Measurements from ENCODE around the gene KLF18. TPM values are rescaled to one million over a fixed set of nuclear protein-coding genes. Genes with fewer than 3 reads are reported as not detected.
"Not testable (repeated sequence)": the region's sequence is repeated elsewhere in the genome, so short reads cannot be mapped to it uniquely, and the experiment has no call there.

KLF18 gene
- not detected in 2 replicates for total RNA-seq (2014; rRNA removed; shearing (Covaris generic))
- polyA plus RNA-seq (2014; cell fraction: nucleus; rRNA removed): not detected in 2 replicates

DNA sequence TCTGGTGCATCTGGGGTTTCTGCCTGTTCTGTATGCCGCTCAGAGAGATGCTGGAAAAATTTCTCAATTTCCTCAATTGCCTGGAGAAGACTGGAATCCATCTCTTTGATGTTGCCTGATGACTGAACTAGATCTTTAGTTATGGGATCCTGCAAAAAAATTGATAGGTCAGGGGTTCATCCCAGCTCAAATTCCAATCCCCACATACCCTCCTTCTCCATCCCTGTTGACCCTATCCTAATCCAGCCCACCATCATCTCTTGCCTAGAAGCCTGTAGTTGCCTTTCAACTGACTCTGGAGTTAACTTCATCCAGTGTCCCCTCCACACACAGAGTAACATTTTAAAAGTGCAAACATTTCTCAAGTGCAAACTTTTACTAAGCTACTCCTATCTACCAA, at the start of gene KLF18:
TSS of gene KLF18 (minus strand) at position 101 of the 400 bp plus-strand sequence. CDS start at position 101, 0 bp downstream.
- no peak for DNase-seq (ENCODE audit: extremely low read depth, low read depth)

DNA sequence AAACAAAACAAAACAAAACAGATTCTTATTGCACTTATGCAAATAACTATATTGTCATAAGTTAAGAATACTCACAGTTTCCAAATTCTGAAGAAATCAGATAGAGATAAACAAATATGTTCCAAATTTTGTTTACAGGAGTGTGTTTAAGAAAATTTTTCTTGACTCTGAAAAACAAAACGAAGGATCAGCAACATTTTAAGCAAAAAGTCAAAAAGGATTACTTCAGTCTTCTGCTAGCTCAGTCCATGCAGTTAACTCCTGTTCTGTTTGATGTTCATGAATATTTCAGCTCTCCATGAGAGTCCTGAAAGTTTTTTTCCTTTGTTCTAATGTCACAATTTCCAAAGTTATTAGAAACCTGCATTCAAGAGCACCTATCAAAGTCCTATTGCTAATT, 33.2 kb upstream of the KLF18 start:
- DNase-seq (ENCODE audit: extremely low read depth, low read depth): no peak

- no peak for DNase-seq (ENCODE audit: extremely low read depth, low read depth)
Measured at GRCh38 chr1:44170281-44170823, 28.9 kb upstream of the KLF18 start.

DNA sequence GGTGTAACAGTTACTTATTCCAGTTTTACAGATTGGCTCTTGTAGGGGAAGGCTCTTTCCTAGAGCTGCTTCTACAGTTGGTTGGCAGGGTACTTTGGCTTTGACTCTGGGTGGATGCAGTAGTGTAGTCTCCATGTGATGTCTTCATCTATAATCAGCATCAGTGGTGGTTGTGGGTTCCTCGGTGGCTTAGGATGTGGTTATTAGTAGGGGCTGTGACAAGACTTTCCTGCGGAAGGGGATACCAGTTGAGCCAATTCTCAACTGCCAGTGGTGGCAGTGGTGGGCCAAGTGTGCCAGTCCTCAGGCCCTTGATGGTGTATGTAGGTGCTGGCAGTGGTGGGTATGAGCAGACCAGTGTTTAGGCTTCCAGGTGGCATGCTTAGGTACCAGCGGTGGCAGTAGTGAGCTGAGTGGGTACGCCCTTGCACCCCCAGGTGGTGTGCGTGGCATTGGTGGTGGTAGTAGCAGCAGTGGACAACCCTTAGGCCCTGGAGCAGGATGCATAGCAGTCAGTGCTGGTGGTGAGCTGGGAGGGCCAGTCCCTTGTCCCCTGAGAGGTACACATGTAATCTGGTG, 27.2 kb upstream of the KLF18 start:
- no peak for DNase-seq (ENCODE audit: extremely low read depth, low read depth)

DNA sequence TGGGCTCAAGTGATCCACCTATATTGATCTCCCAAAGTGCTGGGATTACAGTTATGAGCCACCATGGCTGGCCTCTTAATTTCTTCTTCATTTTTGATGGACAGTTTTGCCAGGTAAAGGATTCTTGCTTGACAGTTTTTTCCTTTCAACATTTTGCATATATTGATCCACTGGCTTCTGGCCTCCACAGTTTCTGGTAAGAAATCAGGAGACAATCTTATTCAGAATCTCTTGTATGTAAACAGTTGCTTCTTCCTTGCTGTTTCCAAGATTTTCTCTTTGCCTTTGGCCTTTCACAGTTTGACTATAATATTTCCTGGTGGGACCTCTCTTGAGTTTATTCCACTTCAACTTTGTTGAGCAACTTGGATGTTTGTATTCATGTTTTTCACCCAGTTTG, 20.1 kb upstream of the KLF18 start:
- no peak for DNase-seq (ENCODE audit: extremely low read depth, low read depth)

DNA sequence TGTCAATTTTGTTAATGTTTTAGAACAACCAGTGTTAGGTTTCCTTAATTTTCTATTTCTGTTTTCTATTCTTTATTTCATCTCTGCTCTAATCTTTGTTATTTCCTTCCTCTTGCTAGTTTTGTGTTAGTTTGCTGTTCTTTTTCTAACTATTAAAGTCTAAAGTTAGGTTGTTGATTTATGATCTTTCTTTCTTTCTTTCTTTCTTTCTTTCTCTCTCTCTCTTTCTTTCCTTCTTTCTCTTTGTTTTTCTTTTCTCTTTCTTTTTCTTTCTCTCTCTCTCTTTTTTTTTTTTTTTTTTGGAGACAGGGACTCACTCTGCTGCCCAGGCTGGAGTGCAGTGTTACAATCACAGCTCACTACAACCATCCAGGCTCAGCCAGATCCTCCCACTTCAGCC, 17.4 kb upstream of the KLF18 start:
- no peak for DNase-seq (ENCODE audit: extremely low read depth, low read depth)

- no peak for DNase-seq (ENCODE audit: extremely low read depth, low read depth)
Measured at GRCh38 chr1:44157903-44158302, 16.5 kb upstream of the KLF18 start.

DNA sequence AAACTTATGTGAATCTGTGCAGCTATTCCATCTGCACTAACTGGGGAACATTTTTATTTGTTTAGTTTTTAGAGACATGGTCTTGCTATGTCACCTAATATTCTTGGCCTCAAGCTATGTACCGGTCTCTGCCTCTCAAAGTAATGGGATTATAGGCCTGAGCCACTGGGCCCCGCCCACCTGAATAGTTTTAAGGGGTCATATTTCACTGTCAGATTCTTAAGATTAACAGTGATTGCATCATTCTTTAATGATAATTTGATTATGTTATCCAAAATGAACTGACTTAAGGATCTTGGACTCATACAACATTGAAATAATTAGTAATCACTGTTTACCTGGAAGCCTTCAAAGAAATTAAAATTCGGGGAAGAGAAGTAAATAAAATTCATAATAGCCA, 12.6 kb upstream of the KLF18 start:
- peak; percentile 16 for DNase-seq (ENCODE audit: extremely low read depth, low read depth)

DNA sequence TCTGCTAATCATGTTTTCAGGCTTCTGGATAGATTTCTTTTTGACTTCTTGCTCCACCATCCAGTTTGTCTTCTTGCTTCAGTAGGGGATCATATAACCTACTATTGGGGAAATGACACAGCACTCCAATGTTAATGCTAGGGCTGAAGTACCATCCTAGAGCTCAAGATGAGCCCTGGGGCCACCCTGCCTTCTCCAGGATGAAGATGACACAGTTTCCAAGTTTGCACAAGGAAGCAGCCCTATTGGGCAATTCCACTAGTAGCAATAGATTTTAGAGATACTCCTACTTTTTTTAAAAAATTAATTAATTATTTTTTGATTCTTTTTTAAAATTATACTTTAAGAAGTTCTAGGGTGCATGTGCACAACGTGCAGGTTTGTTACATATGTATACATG, 11.3 kb upstream of the KLF18 start:
- no peak for DNase-seq (ENCODE audit: extremely low read depth, low read depth)

GRCh38 chr1:44151808-44152207, 10.4 kb upstream of the KLF18 start:
- no peak for DNase-seq (ENCODE audit: extremely low read depth, low read depth)

DNA sequence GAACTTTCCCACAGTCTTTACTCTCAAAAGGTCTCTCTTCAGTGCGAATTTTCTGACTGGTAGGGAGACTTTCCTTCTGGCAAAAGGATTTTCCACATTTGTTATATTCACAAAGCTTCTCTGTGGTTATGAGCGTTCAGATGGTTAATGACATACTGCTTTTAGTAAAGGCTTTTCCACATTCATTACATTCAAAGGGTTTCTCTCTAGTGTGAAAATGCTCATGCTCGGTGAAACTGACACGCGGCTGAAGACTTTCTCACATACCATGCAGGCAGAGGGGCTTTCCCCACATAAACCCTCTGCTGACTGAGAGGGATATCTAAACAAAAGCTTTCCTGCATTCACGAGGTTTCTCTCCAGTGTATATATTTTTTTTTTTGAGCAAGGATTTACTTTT, 9.9 kb upstream of the KLF18 start:
- no peak for DNase-seq (ENCODE audit: extremely low read depth, low read depth)

GRCh38 chr1:44147582-44147981, 6.2 kb upstream of the KLF18 start:
- DNase-seq (ENCODE audit: extremely low read depth, low read depth): no peak

- DNase-seq (ENCODE audit: extremely low read depth, low read depth): no peak
Measured at GRCh38 chr1:44146536-44147361, 5.3 kb upstream of the KLF18 start.

GRCh38 chr1:44144962-44145756, 3.7 kb upstream of the KLF18 start:
- DNase-seq (ENCODE audit: extremely low read depth, low read depth): no peak

GRCh38 chr1:44139565-44139964, 1.9 kb downstream of the KLF18 start:
- not testable (repeated sequence) for DNase-seq (ENCODE audit: extremely low read depth, low read depth)

DNA sequence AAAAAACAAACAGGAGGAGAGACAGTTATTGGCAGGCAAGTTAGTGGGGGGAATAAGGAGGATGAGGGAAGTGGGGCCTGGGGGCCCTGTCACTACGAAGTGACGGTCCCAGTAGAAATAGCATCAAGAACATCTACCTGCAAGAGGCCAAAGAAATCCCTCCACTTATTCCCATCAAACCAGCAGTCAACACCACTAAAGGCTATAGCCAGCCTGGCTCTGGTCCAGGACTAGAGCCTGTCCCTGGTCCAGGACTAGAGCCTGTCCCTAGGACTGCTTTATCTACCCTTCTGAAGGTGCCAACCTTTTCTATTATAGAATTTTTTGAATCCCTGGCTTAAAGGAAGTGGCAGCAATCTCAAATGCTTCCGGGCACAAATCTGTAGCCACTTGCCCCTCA, 3.2 kb downstream of the KLF18 start:
- no peak for DNase-seq (ENCODE audit: extremely low read depth, low read depth)

DNA sequence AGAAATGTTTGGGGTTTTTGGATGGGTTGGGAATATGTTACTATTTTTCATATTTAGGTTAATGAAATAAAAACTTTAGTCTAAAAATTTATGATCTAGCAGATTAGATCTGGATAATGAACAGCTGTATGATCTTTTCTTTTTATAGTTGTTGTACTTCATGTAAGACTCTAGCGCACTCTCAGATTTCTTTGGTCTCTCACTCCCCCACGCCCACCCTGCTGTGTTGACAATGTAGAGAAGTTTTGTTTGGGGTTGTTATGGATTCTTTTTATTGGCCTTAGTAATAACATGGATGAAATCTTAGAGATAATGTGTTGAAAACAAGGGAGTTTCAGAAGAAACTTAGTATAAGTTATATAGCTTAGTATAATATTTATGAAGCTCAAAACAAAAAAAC, 5.5 kb downstream of the KLF18 start:
- DNase-seq (ENCODE audit: extremely low read depth, low read depth): no peak

GRCh38 chr1:44134071-44134920, 7.1 kb downstream of the KLF18 start:
- DNase-seq (ENCODE audit: extremely low read depth, low read depth): no peak

DNA sequence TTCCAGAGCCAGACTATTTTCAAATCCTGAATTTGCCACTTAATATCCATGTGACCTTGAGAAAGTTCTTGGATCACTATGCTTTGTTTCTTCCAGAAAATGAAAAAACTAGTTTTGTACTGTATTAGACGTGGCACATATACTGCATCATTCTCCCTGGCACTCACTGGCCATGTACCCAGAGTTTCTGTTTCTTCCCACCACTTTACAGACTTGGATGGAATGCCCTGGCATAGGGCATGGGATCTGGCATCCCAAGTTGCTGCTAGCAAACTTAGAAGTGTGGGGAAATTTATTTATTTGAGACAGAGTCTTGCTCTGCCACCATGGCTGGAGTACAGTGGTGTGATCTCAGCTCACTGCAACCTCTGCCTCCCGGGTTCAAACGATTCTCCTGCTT, 10.0 kb downstream of the KLF18 start:
- no peak for DNase-seq (ENCODE audit: extremely low read depth, low read depth)
